ENCODE data around the gene GALNT3.

The GALNT3 gene

GRCh38 chr2:165793779-165794535 lies at the start of gene GALNT3:
TSS of gene GALNT3 (minus strand) at chr2:165794247. CDS start at chr2:165770700, 23,547 bp downstream.
- DNase-seq = peak; percentile 85 to 96

- no peak for DNase-seq
Observed at GRCh38 chr2:165843351-165843750, 49.3 kb upstream of the GALNT3 start.

- no peak for DNase-seq
Observed at GRCh38 chr2:165840333-165840958, 46.4 kb upstream of the GALNT3 start.

- no peak for DNase-seq
Observed at GRCh38 chr2:165839610-165840009, 45.6 kb upstream of the GALNT3 start.

GRCh38 chr2:165837122-165837521 lies 43.1 kb upstream of the GALNT3 start:
- DNase-seq = no peak

- DNase-seq = no peak
Observed at GRCh38 chr2:165835363-165835762, 41.3 kb upstream of the GALNT3 start.

GRCh38 chr2:165833156-165833555 lies 39.1 kb upstream of the GALNT3 start:
- DNase-seq = no peak

- no peak for DNase-seq
Observed at GRCh38 chr2:165827921-165828276, 33.9 kb upstream of the GALNT3 start.

- no peak for DNase-seq
Observed at GRCh38 chr2:165827016-165827920, 33.2 kb upstream of the GALNT3 start.

- DNase-seq = no peak
Observed at GRCh38 chr2:165825041-165825440, 31.0 kb upstream of the GALNT3 start.

GRCh38 chr2:165820296-165820695 lies 26.2 kb upstream of the GALNT3 start:
- DNase-seq = no peak

GRCh38 chr2:165818920-165819319 lies 24.9 kb upstream of the GALNT3 start:
- DNase-seq = no peak

GRCh38 chr2:165815299-165816141 lies 21.5 kb upstream of the GALNT3 start:
- DNase-seq = peak in 1 of 2 experiments; percentile 4

- DNase-seq = no peak
Observed at GRCh38 chr2:165814473-165814872, 20.4 kb upstream of the GALNT3 start.

GRCh38 chr2:165811592-165812370 lies 17.7 kb upstream of the GALNT3 start:
- no peak for DNase-seq

- DNase-seq = no peak
Observed at GRCh38 chr2:165810418-165810817, 16.4 kb upstream of the GALNT3 start.

GRCh38 chr2:165804719-165805118 lies 10.7 kb upstream of the GALNT3 start:
- DNase-seq = peak; percentile 85 to 86

- DNase-seq = peak; percentile 2 to 15
Observed at GRCh38 chr2:165803123-165803760, 9.2 kb upstream of the GALNT3 start.

GRCh38 chr2:165801176-165801575 lies 7.1 kb upstream of the GALNT3 start:
- DNase-seq = no peak

GRCh38 chr2:165796819-165797530 lies 2.9 kb upstream of the GALNT3 start:
- peak in 1 of 2 experiments; percentile 21 for DNase-seq
